ENCODE results near the gene AKAP9.
"Not testable (repeated sequence)": the region's sequence is repeated elsewhere in the genome, so short reads cannot be mapped to it uniquely, and the experiment has no call there.

Gene AKAP9
- total RNA-seq: 42.8 to 219 (median 125) reads per million in 18 experiments

DNA sequence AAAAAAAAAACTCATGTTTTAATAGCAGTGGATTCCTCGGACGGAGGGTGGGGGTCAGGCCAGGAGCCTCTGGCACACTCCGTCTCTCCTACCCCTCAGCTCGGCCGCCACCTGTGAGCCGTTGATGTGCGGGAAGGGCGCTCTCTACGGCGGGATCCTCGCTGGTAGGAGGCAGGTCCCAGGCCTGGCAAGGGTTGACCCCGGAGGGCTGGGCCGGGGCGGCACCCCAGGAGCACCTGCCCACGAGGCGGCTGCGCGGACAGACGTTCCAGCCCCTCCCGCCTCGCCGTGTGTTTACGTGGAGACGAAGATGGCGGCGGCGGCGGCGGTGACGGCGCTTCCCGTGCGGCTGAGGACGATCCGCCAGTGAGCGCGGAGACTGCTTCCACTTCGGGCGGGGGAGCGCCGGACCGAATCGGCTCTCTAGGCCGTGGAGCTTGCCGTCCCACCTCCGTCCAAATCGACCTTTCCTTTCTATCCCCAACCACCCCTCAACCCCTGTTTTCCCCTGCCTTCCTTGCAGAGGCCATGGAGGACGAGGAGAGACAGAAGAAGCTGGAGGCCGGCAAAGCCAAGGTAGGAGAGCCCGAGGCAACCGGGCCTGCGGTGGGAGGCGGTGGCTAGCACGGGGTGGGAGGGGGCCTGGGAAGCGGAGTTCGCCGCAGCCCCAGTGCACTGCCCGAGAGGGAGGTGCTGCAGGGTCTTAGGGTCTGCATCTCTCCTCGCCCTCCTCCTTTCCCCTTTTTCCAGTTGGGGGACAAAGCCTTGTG lies at the start of gene AKAP9:
TSS of gene AKAP9 (plus strand) at position 291 of the 770 bp plus-strand sequence. CDS start at position 529, 238 bp downstream.
- DNase-seq: peak; percentile 82 to 89

DNA sequence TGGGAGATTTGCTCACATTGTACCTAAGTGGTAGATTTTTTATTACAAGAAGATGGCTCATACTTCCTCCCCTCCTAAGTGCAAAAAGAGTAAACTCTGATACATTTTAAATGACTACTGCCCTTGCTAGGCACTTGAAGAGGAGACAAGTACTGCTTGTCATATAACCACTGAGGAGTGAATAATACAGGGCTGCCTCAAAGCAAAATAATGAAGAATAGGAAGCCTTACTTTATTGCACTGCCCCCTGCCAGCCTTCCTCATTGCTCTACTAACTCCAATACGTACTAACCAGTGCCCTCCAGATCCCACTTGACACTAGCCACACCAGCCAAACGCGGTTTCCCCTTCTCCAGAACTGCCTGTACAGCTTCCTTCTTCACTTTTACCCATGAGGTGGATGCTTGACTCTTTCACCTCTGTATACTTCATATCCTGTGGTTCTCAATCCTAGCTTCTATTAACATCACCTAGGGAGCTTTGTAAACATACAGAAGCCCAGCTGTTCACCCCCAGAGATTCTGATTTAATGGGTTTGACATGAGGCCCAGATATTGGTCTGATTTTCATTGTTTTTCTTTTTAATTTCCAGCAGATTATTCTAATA lies 48.5 kb upstream of the AKAP9 start:
- DNase-seq: no peak

DNA sequence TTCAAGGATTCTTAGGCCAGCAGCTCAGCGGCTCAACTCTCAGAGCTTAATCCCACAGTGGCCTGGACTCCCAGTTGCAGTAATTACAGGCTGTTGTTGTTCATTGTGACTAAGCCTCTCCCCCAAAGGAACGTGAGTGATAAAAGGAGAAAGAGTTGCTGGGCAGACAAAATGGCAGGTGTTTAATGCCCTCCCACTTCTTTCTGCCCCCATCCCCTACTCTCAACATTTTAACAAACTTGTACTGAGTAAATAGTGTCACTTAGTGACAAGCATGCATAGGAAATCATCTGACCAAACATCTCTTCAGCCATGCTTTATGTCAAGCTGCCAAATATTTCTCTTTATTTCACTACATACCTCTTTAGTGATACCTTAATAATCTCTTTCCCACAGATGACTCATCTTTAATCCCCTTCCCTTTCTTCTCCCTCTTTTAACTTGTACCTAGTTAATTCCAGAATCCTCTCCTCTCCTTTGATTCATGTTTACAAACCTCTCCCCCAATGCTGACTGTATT lies 47.8 kb upstream of the AKAP9 start:
- DNase-seq: no peak

DNA sequence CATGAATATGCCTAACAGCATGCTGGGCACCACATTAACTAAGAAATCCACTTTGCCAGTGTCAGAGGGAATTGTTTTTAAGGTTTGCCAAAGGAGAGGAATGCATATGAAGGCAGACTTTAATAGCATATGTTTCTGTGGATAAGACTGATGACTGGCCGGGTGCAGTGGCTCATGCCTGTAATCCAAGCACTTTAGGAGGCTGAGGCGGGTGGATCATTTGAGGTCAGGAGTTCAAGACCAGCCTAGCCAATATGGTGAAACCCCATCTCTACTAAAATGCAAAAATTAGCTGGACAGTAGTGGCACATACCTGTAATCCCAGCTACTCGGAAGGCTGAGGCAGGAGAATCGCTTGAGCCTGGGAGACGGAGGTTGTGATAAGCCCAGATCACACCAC lies 47.0 kb upstream of the AKAP9 start:
- DNase-seq: not testable (repeated sequence)

DNA sequence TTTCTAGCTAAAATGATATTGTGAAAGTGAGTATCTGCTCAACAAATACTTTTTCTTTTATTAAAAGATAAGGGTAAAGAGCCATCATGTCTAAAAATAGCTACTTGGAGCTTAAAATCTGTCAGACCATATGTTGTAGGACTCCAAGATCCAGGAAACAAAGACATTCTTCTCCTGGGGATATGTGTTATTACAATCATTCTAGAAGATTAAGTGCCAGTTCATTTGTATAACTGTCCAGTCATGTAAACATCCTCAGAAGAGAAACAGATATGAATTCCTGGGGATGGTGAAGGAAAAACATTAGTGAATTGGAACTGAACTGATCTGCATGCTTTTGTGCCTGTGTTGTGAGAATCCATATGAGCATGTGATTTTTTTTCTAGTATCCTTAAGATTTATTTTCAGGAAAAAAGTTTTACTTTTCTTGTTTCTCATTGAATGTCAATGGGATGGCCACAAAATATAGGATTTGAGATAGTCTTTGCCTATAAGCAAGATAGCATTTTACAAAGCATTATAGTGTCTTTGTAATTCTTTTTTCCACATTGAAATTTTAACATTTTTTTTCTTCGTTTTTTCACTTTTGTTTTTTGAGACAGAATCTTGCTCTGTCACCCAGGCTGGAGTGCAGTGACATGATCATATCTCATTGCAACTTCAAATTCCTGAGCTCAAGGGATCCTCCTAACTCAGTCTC lies 45.7 kb upstream of the AKAP9 start:
- no peak for DNase-seq

DNA sequence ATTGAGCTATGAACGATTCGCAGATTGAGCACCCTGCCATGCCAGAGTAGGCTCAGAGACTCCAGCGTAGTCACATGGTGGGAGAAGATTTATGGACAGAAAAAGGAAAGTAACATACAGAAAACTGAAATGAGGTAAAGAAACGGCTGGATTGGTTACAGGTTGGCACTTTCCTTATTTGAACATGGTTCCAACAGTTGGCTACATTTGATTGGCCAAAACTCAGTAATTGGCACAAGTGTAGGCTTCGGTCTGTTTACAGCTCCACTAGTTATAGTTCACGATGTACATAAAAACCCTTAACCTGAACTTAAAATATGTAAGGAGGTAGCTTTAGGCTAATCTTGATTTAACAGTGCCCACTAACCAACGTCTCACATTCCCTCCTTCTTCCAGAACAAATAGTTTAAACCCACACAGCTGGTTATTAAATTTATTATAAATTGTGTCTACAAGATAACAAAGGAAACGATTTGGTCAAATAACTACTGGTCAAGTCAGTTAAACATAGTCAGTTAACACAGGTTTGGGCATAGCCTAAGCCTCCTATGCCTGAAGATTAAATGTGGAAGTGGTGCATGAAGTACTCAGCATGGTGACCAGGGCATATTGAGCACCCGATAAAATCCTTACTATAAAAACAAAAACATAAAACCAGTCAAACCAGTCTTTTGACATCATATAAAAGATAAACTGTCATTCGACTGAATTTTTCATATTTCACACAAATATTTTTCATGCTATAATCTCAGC lies 42.2 kb upstream of the AKAP9 start:
- DNase-seq: no peak

DNA sequence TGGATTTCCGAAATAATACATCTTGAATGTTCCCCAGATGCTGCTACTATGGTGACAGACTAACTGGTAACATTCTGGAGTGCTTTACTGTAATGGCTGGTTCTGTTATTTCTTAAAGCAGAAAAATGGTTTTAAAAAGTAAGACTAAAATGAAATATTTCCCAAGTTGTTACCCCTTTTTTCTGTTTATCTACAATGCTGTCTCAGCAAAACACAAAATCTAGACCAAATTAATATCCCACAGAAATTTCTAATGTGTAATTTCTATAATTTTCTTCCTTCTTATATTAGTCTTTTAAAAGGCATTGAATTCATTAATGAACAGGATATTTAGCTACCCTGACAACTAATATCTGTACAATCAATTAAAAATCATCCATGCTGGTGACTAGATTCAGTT lies 41.1 kb upstream of the AKAP9 start:
- no peak for DNase-seq

DNA sequence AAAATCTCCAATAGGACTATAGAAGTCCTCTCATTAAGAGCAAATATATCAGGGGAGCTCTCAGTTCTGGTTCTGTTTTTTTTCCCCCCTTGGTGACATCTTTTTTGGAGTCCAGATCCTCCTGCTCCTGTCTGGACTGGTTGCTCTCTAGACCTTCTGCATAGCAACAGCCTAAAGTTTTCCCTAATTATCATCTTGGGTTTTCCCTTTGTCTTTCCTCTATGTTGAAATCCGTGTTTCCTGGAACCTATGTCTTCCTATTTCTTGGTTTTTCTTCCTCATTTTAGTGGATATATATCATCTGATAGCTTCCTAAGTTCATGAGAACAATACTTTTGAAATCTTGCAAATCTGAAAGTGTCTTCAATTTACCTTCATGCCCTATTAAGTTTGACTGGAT lies 30.5 kb upstream of the AKAP9 start:
- peak; percentile 8 to 30 for DNase-seq

DNA sequence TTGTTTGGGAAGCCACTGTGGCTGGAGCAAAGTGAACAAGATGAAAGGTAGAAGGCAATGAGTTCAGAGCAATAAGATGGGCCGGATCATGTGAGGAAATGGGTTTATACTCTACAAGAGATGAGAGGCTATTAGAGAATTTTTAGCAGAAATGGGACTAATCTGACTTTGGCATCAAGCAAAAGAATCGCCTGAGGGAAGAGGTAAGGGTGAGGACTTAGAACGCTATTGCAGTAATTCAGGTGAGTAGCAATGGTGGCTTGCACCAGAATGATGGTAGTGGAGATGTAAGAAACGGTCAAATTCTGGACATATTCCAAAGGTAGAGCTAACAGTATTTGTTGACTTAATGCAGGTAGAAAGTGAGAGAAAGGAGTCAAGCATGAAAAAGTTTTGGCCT lies 29.5 kb upstream of the AKAP9 start:
- no peak for DNase-seq

DNA sequence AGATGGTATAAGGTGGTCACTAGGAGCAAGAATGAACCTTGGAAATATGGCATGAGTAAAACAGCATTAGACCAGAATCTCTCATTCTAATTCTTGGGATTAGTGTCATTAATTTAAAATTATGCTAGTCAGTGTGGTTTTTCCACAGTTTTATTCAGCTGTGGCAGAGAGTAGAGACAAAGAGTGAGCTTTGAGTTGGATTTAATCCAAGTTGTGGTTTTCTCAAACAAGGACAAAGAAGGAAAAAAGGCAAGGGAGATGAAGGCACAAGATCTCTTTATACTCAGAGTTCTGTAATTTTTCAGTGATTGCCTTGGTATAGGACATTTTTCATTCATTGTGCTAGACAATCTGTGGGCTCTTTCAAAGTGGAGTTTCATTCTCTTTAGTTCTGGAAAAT lies 28.2 kb upstream of the AKAP9 start:
- no peak for DNase-seq

DNA sequence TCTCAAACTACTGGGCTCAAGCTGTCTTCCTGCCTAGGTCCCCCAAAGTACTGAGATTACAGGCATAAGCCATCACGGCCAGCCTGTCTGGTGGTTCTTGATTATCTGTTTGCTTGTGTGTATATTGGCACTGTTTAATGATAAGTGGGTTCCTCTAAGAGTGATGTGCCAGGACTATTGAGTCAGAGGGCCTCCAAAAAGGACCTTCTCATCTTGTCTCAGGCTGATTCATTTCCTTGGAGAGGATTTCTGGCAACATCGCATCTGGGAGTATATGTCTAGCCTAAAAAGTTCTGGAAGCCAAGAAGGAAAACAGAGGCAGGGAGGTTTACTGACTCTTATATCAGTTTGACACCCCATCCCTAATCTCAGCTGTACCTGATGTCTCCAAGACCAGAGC lies 27.1 kb upstream of the AKAP9 start:
- no peak for DNase-seq

DNA sequence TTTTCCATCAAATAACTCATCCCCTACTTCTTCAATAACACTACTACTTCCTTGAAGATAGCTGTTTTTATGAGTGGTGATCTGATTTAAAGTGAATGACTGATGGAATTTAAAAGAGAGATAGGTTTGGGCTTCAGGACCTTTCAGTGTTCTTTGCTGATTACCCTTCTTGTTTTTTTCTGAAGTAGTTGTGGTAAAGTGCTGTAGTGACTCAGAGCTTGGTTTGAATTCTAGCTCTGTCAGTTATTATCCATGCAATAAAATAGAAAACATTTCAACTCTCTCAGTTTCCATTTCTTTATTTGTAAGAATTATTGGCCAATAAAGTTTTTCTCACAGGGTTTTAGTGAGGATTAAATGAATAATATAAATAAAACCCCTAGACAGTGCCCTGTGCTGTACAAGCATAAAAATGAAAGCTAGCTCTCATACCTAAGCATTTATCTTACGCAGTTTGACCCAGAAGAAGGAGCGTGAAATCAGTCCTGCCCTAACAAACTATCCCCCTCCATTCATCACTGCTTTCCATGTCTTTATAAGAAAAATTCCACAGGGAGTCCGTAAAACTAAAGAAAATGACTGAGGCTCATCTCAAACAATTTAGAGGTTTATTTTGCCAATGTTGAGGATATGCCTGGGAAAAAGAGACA lies 25.1 kb upstream of the AKAP9 start:
- no peak for DNase-seq

DNA sequence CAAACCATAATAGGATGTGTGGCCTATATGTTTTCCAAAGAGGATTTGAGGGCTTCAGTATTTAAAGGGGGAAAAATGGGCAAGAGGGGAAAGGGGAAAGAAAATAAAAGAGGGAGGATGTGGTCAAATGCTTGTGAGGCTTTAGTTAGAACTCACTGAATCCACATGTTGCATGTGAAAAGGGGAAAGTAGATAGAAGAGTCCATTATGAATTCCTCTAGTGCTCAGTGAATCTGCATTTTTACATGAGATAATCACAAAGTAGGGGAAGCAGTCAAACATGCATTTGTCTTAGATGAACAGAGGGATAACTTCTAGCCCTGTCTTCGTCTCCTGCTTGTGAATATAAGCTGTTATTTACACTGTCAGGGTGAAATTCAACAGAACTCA lies 24.6 kb upstream of the AKAP9 start:
- DNase-seq: no peak

DNA sequence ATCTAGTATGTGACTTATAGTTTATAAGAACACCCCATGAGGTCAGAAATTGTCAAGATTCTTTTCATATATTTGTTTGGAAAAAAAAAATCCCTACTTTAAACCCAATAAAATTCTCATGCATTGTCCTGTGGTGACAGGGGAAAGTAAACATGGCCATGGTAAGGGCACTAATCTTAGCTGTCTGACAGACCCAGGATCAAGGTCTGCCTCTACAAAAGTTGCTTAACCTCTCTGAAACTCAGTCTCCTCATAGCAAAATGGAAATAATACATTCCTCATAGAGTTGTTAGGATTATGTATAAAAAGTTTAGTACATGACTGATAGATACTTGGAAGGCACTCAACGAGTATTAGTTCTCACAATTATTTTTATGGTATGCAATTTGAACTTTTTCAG lies 22.3 kb upstream of the AKAP9 start:
- DNase-seq: no peak

DNA sequence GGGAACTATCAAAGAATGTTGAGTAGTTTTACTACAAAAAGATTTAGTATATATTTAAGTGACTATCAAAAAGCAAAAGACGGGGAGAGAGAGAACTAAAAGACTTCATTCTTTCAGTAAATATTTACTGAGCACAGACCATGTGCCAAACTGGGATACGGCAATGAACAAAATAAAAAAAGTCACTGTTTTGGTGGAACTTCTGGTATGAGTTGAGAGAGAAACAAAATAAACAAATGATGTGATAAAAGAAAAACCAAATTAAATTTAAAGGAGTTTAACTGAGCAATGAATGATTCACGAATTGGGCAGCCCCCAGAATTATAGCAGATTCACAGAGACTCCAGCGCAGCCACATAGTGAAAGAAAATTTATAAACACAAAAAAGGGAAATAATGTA lies 17.8 kb upstream of the AKAP9 start:
- DNase-seq: no peak

DNA sequence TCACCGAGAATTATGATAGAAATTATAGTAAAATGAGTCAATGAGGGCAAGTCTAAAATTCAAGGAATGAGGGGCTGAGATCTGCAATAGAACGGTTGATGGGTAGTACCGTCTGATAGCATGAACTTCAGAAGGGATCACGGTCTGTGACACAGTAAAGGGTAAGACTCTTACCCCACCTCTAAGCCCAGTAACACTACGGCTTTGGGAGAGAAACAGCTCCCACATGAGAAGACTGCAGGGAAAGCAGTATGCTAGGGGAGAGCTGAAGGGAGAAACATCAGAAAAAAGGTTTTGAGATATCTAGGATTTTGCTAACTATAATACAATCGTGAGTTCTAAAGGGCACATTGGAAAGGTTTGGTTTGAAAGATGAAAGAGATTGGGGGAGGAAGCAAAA lies 12.8 kb upstream of the AKAP9 start:
- DNase-seq: no peak

DNA sequence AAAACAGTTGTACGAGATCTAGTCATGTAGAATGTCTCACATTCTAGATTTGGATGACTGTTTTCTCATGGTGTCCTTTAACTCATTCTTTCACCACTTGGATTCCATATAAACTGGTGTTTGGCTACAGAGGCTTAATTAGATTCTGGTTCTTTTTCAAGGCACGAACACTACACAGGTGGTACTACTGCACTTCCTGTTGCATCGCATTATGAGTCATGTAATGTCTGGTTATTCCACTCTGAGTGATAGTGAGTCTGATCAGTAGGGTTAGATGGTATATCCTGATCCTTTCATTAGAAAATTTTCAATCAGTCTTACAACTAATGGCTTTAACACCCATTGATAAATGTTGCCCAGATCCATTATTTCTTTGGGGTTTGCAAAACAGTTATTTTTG lies 11.2 kb upstream of the AKAP9 start:
- DNase-seq: no peak

DNA sequence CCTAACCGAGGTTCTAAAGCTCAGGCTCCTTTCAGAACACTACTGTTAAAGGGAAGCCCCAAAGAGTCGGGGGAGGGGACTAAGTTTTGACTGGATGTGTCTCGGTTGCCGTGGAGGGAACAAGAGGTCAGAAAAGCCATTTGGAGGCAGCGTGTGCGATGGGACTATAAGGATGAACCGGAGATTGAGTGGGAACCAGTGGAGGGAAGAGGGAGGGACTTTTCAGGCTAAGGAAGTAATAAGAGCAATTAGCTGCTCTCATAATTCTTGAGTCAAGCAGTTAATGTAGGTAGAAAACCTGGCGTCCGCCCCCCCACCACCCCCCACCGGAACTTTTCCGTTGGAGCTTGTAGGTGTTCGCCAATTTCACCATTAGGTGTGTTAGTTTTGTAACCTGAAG lies 491 bp upstream of the AKAP9 start:
- peak; percentile 21 to 31 for DNase-seq

DNA sequence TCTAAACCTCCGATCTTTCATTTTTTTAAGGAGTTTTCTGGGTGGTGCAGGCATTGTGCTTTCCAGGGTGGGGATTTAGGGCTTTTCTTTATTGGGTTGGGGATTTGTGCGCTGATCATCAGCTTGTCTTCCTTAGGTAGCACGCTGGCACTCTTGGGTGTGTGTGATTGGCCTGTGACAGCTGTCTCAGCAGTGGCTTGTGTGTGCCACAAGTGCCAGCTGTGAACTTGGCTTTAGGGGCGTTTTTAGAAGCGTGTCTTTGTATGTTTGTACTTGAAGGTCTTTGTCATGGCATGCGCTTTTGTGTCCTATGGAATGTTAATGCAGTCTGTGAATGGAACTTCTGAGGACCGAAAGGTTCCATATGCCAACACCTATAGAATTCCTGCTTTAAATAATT lies 788 bp downstream of the AKAP9 start:
- DNase-seq: peak; percentile 18

DNA sequence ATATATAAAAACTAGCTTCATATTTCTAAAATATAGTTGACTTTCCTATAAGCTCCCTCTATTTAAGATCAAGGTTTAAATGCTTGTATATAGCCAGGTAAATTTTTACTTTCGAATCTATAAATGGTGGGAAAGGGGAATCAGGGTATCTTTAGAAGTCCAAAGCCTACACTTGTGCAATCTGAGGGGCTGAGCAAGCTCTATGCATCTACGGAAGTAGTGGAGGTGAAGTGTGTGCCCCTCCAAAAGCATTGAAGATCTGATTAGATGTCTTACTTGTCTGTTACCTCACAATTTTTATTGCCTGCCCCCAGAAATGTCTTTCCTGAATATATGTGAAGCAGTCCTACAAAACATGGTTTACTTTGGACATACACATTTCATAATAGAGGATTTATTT lies 1.6 kb downstream of the AKAP9 start:
- no peak for DNase-seq

DNA sequence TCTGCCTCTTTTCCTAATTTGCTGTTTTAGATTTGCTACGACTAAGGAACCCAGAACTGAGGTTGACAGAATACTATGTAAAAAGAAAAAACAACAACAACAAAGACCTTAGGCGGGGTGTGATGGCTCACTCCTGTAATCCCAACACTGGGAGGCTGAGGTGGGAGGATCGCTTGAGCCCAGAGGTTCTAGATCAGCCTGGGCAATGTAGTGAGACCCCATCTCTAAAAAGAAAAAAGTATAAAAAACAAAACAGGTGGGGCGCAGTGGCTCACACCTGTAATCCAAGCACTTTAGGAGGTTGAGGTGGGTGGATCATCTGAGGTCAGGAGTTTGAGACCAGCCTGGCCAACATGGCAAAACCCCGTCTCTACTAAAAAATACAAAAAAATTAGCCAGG lies 4.3 kb downstream of the AKAP9 start:
- DNase-seq: not testable (repeated sequence)

DNA sequence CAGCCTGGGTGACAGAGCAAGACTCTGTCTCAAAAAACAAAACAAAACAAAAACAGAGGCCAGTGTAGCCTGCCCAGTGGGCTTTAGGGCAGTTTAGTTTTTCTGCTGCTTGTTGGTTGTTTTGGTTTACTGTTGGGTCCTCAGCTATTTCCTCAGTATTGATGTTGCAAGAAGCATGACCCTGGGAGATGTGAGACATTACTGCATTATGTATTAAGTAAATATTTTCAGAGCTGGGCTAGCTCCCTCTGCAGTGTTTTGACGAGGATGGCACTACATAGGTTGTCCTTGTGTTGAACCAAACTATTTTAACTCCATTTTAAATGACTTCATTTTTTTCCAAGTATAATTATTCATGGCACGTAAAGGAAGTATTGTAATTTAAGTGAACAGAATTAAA lies 4.8 kb downstream of the AKAP9 start:
- peak; percentile 49 to 69 for DNase-seq
